Activated T-cell treated with anti-CD3 and anti-CD28 coated beads, Interleukin-2, amount 50 U/mL, for 72 hours (primary cell): ENCODE measurements around the gene ZNF469. TPM values are rescaled to one million over a fixed set of nuclear protein-coding genes. Genes with fewer than 3 reads are reported as not detected.
"Not testable (repeated sequence)": the region's sequence is repeated elsewhere in the genome, so short reads cannot be mapped to it uniquely, and the experiment has no call there.

ENCODE experiments used
- ATAC-seq, 2 donors: fragments of 150-1000 bp; cut with Tn5 transposase; replicated peaks in 1 of 2; 2 replicates each; pipeline ENCODE4 v1.10.0; 2021; ENCODE audit warnings: moderate library complexity in 2 of 2, mild to moderate bottlenecking in 1 of 2
- DNase-seq, 2 donors: peaks; one replicate each; pipeline ENCODE4 v3.0.0; 2021 to 2022; ENCODE audit warnings: mixed read lengths in 1 of 2
- H3K27ac Mint-ChIP-seq: one replicate; pipeline ENCODE4 v1.8.0; 2022; ENCODE audit warnings: mild to moderate bottlenecking, moderate library complexity, mixed read lengths
- H3K27me3 Mint-ChIP-seq: one replicate; pipeline ENCODE4 v1.8.0; 2022; ENCODE audit warnings: low read depth, mixed read lengths
- H3K36me3 Mint-ChIP-seq, 2 donors: one replicate each; pipeline ENCODE4 v1.8.0; 2022; ENCODE audit warnings: mixed read lengths in 2 of 2, mild to moderate bottlenecking in 1 of 2; ENCODE audit not compliant: insufficient read depth in 2 of 2
- H3K4me1 Mint-ChIP-seq: one replicate; pipeline ENCODE4 v1.8.0; 2022; ENCODE audit warnings: low read depth, mixed read lengths
- H3K4me3 Mint-ChIP-seq, 2 donors: one replicate each; pipeline ENCODE4 v1.8.0; 2022; ENCODE audit warnings: mild to moderate bottlenecking in 2 of 2, mixed read lengths in 2 of 2, moderate library complexity in 2 of 2
- H3K9me3 Mint-ChIP-seq, 2 donors: one replicate each; pipeline ENCODE4 v1.8.0; 2022; ENCODE audit warnings: mixed read lengths in 2 of 2
- total RNA-seq, 2 donors: library from RNA; stranded (reverse); gene quantifications; one replicate each; pipeline ENCODE4 v1.2.3, GENCODE V29; 2022

The ZNF469 gene
- total RNA-seq, 2 donors from 2014 or later = 0.34 to 0.65 TPM

DNA sequence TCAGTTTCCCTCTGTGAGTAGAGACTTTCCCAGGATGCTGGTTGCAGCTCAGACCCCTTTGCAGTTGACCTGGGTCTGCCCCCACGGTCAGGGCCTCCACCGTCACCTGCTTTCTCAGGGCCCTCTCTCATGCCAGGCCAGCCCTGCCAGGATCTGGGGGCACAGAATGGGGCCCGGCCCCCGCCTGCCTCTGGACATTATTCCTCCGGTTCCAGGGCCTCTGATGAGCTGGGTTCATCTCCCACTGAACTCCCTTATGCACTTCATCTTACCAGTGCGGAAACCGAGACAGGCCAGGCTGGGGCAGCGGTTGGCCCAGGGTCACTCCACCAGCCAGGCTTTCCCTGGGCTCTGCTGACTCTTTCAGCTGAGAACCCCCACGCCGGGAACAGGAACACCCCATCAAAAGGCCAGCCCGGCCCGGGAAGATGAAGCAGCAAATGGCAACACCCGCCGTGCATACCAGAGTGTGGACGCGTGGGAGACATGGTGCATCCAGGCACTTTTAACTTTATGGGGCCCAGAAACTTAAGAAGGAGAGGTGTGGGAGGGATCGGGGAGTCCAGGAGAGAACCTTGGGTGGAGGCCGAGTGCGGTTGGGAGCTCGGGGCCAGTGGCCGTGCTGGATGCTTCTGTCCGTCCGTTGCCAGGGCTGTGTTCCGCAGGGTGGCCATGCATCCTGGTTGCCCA lies 19.9 kb downstream of the ZNF469 start:
- no peaks in the 10 kb centered on the region for H3K27me3 Mint-ChIP-seq
- H3K4me1 Mint-ChIP-seq = peaks cover 3% of the 10 kb centered on the region
- DNase-seq (no peak), ATAC-seq (no peak)
- peaks cover 0 to 3% of the 10 kb centered on the region in 2 donors for H3K9me3 Mint-ChIP-seq
- peaks cover 0 to 3% of the 10 kb centered on the region in 2 donors for H3K36me3 Mint-ChIP-seq
- H3K27ac Mint-ChIP-seq = no peak overlapping the region
- H3K4me3 Mint-ChIP-seq = no peak overlapping the region

DNA sequence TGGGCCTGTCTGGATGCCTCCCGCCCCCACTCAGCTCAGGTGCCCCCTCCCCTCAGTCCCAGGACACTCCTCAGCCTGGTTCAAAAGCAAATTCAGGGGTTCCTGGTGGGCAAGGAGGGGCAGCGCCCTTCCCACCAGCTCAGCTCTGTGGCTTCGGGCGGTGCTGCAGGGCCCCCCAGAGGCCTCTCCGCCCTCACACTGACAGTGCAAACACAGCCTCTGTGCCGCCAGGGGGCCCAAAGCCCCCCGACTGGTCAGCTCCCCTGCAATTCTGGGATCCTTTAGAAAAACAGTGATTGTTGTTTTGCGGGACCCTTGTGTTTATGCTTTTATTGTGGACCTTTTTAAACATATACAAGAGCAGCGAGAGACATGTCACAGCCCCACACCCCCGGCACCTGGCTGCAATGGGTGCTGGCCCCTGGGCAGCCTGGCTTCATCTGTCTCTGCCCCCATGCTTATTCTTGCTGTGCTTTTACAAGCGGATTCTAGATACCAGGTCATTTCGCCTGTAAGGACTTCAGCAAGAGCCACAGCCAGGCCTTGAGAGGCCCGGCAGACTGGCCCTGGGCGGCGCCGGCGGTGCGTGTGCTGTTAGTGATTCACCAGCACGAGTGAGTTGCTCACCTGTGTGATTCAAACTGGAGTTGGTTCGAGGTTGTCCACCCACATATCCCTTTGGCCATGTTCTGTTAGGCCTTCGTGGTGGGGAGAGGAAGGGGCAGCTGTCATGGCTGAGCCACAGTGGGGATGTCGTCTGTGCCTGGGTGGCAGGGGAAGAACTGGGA lies 21.2 kb downstream of the ZNF469 start:
- no peaks in the 10 kb centered on the region for H3K36me3 Mint-ChIP-seq
- H3K4me3 Mint-ChIP-seq = no peak overlapping the region
- no peak overlapping the region for H3K27ac Mint-ChIP-seq
- DNase-seq = no peak
- no peaks in the 10 kb centered on the region for H3K27me3 Mint-ChIP-seq
- H3K4me1 Mint-ChIP-seq = peaks cover 5% of the 10 kb centered on the region
- no peak for ATAC-seq
- no peaks in the 10 kb centered on the region for H3K9me3 Mint-ChIP-seq

DNA sequence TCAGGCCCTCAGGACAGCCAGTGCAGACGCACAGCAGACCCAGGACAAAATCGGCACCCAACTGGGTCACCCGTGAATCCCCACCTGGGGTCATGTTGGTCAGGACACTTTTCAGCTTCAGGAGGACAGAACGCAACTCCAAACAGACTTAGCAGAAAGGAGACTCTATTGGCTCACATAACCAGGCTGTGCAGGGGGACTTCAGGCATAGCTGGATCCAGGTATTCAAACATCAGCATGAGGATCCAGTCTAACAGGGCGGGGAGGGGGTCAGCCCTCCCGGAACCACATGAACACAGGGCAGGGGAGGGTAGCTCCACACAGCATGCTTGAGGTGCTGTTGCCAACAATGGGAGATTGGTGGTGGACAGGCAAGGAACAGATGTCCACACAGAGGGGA lies 22.0 kb downstream of the ZNF469 start:
- ATAC-seq = no peak
- DNase-seq = no peak
- Mint-ChIP-seq H3K36me3 (no peaks in the 10 kb centered on the region), H3K4me1 (peaks cover 5% of the 10 kb centered on the region), H3K27me3 (no peaks in the 10 kb centered on the region), H3K9me3 (no peaks in the 10 kb centered on the region), H3K4me3 (no peak overlapping the region), H3K27ac (no peak overlapping the region)

DNA sequence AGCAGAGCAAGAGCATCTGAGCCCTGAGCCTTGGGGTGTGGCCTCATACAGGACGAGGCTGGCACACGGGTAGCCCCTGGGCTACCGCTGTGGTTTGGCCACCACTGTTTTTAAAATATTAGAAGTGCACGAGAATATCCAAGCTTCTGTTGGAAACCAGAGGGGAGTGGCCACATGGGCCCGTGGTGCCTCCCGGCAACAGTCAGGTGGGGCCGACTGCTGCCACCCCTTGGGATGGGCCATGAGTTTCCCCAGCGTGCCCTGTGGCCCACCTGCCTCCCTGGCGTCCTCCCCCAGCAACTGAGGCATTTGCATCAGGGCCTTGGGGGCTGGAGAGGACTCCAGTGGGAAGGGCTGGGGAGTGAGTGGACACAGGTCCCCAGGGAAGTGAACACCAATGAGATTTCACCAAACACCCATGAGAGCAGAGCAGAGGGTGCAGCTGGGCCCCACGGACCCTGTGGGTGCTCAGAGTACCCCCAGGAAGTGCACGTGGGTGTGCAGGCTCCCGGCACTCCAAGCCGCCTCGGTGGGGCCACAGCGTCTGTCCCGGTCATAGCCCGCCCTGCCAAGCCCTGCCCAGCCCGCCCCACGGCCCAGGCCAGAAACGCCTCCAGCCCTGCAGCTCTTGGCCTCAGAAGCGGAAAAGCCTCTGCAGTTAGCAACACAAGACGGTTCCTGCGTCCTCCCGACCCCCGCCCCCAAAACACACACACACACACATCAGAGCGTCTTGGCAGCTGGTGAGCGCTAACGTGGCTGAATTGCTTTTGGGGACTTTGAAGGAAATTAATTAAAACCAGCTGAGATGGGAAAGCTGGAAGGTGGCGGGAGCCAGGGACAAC lies 22.7 kb downstream of the ZNF469 start:
- H3K27ac Mint-ChIP-seq = no peak overlapping the region
- H3K4me1 Mint-ChIP-seq = peaks cover 5% of the 10 kb centered on the region
- H3K9me3 Mint-ChIP-seq = no peaks in the 10 kb centered on the region
- H3K4me3 Mint-ChIP-seq = no peak overlapping the region
- DNase-seq (no peak), ATAC-seq (no peak)
- no peaks in the 10 kb centered on the region for H3K27me3 Mint-ChIP-seq
- no peaks in the 10 kb centered on the region for H3K36me3 Mint-ChIP-seq

DNA sequence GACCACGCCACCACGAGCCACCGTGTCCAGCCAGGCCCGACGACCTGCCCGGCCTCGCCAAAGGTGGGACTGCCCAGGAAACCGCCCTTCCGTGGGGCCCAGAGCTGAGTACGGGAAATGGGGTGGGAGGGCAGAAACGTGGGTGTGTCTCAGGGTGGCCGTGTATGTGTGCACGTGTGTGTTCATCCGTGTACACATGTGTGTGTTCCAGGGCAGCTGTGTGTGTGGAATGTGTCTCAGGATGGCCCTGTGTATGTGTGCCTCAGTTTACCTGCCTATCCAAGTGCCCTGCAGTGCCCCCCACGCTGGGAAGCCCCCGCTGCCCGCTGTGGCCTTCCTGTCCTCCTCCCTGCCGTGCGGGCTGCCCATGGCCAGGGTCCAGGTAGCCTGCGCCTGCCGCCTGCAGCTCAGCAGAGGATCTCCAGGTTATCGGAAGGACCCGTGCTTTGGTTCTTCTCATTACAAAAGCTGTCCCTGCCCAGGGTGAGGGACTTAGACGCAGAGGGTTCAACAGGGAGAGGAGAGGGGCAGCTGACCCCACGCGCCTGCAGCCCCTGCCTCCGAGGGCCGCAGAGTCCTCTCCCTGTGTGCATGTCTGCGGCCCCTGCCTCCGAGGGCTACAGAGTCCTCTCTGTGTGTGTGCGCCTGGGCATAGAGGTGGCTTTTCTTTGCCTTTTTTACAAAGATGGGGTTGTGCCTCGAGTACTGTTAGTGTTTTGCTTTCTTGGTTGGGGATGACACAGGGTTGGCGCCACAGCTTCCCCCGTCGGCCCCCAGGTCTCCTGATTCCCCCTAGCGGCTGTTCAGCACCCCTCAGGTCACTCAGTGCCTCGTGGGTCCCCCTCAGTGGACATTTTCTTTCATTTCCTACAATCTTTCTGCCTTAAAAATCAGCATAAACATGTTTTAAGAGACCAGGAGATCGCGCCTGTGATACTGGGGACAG lies 23.6 kb downstream of the ZNF469 start:
- no peak overlapping the region for H3K4me3 Mint-ChIP-seq
- ATAC-seq (no peak), DNase-seq (no peak)
- H3K9me3 Mint-ChIP-seq = no peaks in the 10 kb centered on the region
- no peaks in the 10 kb centered on the region for H3K36me3 Mint-ChIP-seq
- H3K27me3 Mint-ChIP-seq = no peaks in the 10 kb centered on the region
- H3K4me1 Mint-ChIP-seq = peaks cover 5% of the 10 kb centered on the region
- no peak overlapping the region for H3K27ac Mint-ChIP-seq

DNA sequence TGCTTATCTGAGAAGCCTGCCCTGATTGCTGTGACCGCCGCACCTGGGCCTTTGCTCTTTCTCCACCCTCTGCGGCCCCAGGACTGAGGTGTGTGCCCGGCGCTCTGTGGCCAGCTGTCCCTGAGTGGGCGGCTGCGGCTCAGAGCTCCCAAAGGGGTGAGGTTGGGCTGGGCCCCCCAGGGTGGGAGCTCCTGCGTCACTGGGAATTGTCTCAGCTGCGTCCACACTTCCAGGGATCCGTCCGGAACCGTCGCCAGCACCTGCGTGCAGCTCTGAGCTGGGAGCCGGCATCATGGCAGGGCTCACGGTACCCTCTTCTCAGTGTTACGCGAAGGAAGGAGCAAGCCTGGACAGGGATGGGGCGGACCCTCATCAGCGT lies 24.3 kb downstream of the ZNF469 start:
- Mint-ChIP-seq H3K27ac (no peak overlapping the region), H3K4me1 (peaks cover 5% of the 10 kb centered on the region), H3K27me3 (no peaks in the 10 kb centered on the region), H3K9me3 (no peaks in the 10 kb centered on the region), H3K4me3 (no peak overlapping the region), H3K36me3 (no peaks in the 10 kb centered on the region)
- no peak for DNase-seq
- ATAC-seq = no peak

DNA sequence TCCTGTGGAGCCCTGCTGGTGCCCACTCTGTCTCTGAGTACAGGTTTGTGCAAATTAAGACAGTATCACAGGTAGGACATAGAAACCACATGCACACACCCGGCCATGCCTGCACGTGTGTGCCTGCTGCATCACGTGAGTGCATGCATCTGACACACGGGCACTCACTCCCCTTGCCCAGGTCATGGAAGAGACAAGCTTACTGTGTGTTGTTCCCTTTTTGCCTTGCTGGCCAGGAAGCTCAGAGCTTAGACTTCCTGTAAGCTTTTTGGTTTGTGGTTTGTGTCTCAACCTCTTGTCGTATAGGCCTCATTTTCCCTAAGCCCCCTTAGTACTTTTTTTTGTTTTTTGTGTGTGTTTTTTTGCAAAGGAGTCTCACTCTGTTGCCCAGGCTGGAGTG lies 25.0 kb downstream of the ZNF469 start:
- Mint-ChIP-seq H3K36me3 (no peaks in the 10 kb centered on the region), H3K4me1 (peaks cover 5% of the 10 kb centered on the region), H3K9me3 (no peaks in the 10 kb centered on the region), H3K27ac (no peak overlapping the region), H3K4me3 (no peak overlapping the region), H3K27me3 (no peaks in the 10 kb centered on the region)
- no peak for DNase-seq
- no peak for ATAC-seq

DNA sequence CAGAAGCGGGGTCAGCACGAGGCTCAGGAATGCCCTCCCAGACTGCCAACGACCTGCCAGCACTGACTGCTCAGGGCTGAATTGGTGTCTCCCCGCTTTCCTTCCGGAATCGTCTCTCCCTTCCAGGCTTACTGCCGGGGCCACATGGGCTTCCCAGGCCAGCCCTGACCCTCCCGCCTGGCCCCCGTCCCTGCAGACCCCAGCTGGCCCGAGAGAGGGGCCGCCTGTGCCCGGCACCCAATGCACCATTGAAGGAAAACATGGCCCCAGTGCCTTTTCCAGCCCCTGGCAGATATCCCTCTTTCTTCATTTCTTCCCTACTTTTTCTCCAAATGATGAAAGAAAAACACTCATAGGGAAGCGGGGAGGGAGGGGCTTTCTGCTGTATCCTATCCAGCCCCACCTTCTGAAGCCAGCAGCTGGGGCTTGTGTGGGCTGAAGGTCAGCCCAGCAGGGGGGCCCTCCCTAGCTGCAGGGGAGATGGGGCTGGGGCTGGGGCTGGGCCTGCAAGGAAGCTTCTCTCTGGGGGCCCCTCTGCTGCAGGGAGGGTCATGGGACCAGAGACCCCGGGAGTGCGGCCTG lies 25.9 kb downstream of the ZNF469 start:
- ATAC-seq (no peak), DNase-seq (no peak)
- H3K9me3 Mint-ChIP-seq = no peaks in the 10 kb centered on the region
- peaks cover 5% of the 10 kb centered on the region for H3K4me1 Mint-ChIP-seq
- H3K36me3 Mint-ChIP-seq = no peaks in the 10 kb centered on the region
- H3K27me3 Mint-ChIP-seq = no peaks in the 10 kb centered on the region
- no peak overlapping the region for H3K4me3 Mint-ChIP-seq
- no peak overlapping the region for H3K27ac Mint-ChIP-seq

DNA sequence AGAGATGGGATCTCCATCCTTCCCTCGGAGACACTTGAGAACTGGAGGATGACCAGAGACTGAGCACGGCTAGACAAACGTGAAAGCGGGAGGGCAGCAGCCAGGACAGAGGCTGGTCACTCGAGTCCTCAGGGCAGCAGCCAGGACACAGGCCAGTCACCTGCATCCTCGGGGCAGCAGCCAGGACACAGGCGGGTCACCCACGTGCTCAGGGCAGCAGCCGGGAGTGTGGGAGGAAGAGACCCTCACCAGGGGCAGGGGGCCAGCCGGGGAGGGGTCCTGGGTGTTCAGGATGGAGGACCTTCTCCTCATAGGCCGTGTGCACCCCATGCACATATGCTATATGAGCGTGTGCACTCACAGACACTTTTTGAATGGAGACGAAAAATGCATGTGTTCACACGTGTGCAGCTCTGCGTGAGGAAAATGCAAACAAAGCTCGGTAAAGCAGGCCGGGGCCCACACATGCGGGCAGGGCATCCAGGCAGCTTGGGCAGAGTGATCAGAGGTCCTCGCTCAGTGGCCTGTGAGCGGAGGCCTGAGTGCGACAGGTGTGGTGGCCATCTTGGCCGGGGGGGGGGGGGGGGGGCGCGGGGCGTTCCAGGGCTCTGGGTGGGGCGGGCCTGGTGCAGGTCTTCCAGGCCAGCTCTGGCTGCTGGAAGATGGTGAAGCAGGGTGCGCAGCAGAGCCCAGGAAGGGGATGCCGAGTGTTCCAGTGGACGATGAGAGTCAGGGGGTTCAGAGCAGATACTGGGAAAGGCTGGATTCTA lies 26.7 kb downstream of the ZNF469 start:
- Mint-ChIP-seq H3K27ac (no peak overlapping the region), H3K4me3 (no peak overlapping the region), H3K9me3 (no peaks in the 10 kb centered on the region), H3K36me3 (no peaks in the 10 kb centered on the region), H3K27me3 (no peaks in the 10 kb centered on the region), H3K4me1 (peaks cover 5% of the 10 kb centered on the region)
- ATAC-seq (no peak), DNase-seq (no peak)

DNA sequence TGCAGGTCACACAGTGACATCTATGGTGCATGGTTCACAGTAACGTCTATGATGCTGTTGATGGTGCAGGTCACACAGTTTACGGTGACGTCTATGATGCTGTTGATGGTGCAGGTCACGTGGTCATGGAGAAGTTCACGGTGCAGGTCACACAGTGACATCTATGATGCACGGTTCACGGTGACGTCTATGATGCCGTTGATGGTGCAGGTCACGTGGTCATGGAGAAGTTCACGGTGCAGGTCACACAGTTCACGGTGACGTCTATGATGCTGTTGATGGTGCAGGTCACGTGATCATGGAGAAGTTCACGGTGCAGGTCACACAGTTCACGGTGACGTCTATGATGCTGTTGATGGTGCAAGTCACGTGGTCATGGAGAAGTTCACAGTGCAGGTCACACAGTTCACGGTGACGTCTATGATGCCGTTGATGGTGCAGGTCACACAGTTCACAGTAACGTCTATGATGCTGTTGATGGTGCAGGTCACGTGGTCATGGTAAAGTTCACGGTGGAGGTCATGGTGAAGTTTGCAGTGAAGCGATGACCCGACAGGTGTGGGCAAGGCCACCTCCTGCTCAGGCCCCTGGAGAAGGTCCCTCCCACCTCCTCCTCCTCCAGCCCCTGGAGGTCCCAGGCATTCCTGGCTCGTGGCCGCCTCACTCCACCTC lies 27.7 kb downstream of the ZNF469 start:
- not testable (repeated sequence) for H3K36me3 Mint-ChIP-seq, H3K9me3 Mint-ChIP-seq, H3K27me3 Mint-ChIP-seq, H3K4me1 Mint-ChIP-seq, H3K27ac Mint-ChIP-seq, H3K4me3 Mint-ChIP-seq, ATAC-seq, DNase-seq

DNA sequence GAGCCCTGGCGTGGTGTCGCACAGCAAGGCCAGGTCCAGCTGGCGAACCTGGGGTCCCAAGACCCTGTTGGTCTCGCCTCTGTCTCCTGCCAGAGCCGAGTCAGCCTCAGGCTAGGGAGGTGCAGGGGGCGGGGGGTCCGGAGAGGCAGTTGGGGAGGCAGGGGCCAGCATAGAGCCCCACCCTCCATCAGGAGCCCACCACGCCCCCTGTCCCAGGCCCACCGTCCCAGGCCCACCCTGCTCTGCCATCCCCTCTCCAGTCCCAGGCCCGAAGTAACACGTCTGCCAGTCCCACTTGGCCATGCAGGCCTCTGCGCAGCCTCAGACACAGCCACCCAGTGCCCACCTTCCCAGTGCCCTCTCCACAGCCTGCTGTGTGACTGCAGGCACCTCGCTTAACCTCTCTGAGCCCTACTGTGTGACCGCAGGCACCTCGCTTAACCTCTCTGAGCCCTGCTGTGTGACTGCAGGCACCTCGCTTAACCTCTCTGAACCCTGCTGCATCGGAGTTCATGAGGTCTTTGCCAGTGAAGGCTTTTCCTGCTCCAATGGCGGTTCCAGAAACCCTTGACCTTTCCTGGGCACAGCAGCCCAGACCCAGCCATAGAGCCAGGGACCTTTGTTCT lies 29.3 kb downstream of the ZNF469 start:
- no peaks in the 10 kb centered on the region for H3K36me3 Mint-ChIP-seq
- DNase-seq = no peak
- no peak for ATAC-seq
- H3K27me3 Mint-ChIP-seq = no peaks in the 10 kb centered on the region
- peaks cover 5% of the 10 kb centered on the region for H3K4me1 Mint-ChIP-seq
- H3K4me3 Mint-ChIP-seq = no peak overlapping the region
- no peak overlapping the region for H3K27ac Mint-ChIP-seq
- H3K9me3 Mint-ChIP-seq = no peaks in the 10 kb centered on the region
